GM10847 (cell line): ENCODE results near the gene PRSS8.

Experiments used
- POLR2A ChIP-seq: IDR thresholded peaks from 2 replicates; pipeline ENCODE4 v1.6.1; 2011; ENCODE audit not compliant: insufficient read length; ENCODE audit errors: extremely low read depth

The PRSS8 gene

GRCh38 chr16:31094088-31094423 lies 41.5 kb downstream of the PRSS8 start:
- no peak for TF ChIP-seq POLR2A

GRCh38 chr16:31093132-31093703 lies 42.3 kb downstream of the PRSS8 start:
- no peak for TF ChIP-seq POLR2A

GRCh38 chr16:31092330-31092729 lies 43.2 kb downstream of the PRSS8 start:
- TF ChIP-seq POLR2A, result no peak

GRCh38 chr16:31090540-31090939 lies 45.0 kb downstream of the PRSS8 start:
- no peak for TF ChIP-seq POLR2A

- no peak for TF ChIP-seq POLR2A
Observed at GRCh38 chr16:31089199-31089598, 46.3 kb downstream of the PRSS8 start.

GRCh38 chr16:31088459-31089183 lies 46.9 kb downstream of the PRSS8 start, which contains the start of gene PRSS53:
Gene PRSS53, minus strand, starts transcription at chr16:31088943. Its CDS starts 134 bp downstream, at chr16:31088809.
- TF ChIP-seq POLR2A, result no peak

- no peak for TF ChIP-seq POLR2A
Observed at GRCh38 chr16:31087971-31088370, 47.6 kb downstream of the PRSS8 start.

GRCh38 chr16:31087481-31087880 lies 48.0 kb downstream of the PRSS8 start:
- no peak for TF ChIP-seq POLR2A

GRCh38 chr16:31086629-31086906 lies 49.0 kb downstream of the PRSS8 start:
- TF ChIP-seq POLR2A, result no peak

- no peak for TF ChIP-seq POLR2A
Observed at GRCh38 chr16:31085873-31086628, 49.5 kb downstream of the PRSS8 start.

GRCh38 chr16:31085411-31085810 lies 50.1 kb downstream of the PRSS8 start:
- TF ChIP-seq POLR2A, result no peak

GRCh38 chr16:31084584-31085302 lies 50.8 kb downstream of the PRSS8 start:
- no peak for TF ChIP-seq POLR2A

- TF ChIP-seq POLR2A, result no peak
Observed at GRCh38 chr16:31083981-31084380, 51.5 kb downstream of the PRSS8 start.

GRCh38 chr16:31083556-31083955 lies 52.0 kb downstream of the PRSS8 start:
- no peak for TF ChIP-seq POLR2A

- no peak for TF ChIP-seq POLR2A
Observed at GRCh38 chr16:31083081-31083480, 52.4 kb downstream of the PRSS8 start.
